Motor neuron (in vitro differentiated cells): ENCODE data around the gene AMZ1. TPM values are rescaled to one million over a fixed set of nuclear protein-coding genes. Genes with fewer than 3 reads are reported as not detected.
"Not testable (repeated sequence)": the region's sequence is repeated elsewhere in the genome, so short reads cannot be mapped to it uniquely, and the experiment has no call there.

Experiments
- ATAC-seq, 8 experiments: fragments of 200-7000 bp; cut with Tn5 transposase; replicated peaks in 6 of 8; 2 replicates each; pipeline ENCODE4 v1.8.0; 2021; ENCODE audit warnings: mild to moderate bottlenecking in 8 of 8, moderate library complexity in 8 of 8
- H3K27ac ChIP-seq, 2 donors: fragments of 250-450 bp; sonication (Bioruptor Pico); 2 replicates each; pipeline ENCODE4 v1.9.0; 2021; ENCODE audit warnings: antibody characterized with exemption in 2 of 2, mild to moderate bottlenecking in 2 of 2, moderate library complexity in 1 of 2
- H3K4me1 ChIP-seq, 2 donors: fragments of 250-450 bp; sonication (Bioruptor Pico); replicated peaks in 1 of 2; 2 replicates each; pipeline ENCODE4 v1.6.1; 2021; ENCODE audit warnings: antibody characterized with exemption in 2 of 2, mild to moderate bottlenecking in 2 of 2, moderate library complexity in 1 of 2
- H3K4me3 ChIP-seq, 5 donors: fragments of 250-450 bp; sonication (Bioruptor Pico); 2 replicates each; pipeline ENCODE4 v1.9.0; 2021; ENCODE audit warnings: antibody characterized with exemption in 5 of 5, mild to moderate bottlenecking in 5 of 5, moderate library complexity in 4 of 5
- WGBS, 10 experiments: fragments of 450-650 bp; shearing (Covaris generic); methylation state at CpG; one replicate each; pipeline ENCODE4 v1.0.0; 2022; 5-methylcytosine and 5-hydroxymethylcytosine counted together
- in situ Hi-C, 9 experiments: fragments of 400-800 bp; cut with MboI; loops; one replicate each; pipeline ENCODE4 v1.15.0; 2021; ENCODE audit warnings: low sequenced_read_pairs in 9 of 9, low pct_unique_long_range_greater_than_20kb in 2 of 9; ENCODE audit not compliant: unreplicated experiment in 9 of 9
- total RNA-seq, 8 experiments: library from RNA; unstranded; fragments of 300-600 nt; gene quantifications; 2 replicates each; pipeline versions ENCODE4 v1.2.3 to v1.2.4, GENCODE V29; 2022

Gene AMZ1
- total RNA-seq, 8 experiments from 2014 or later = 0.64 to 3.7 (median 1.1) TPM

- no peak for ATAC-seq
- in situ Hi-C loops = no loop called here
- H3K27ac ChIP-seq = peak overlapping the region; percentile 51 to 68
Observed at GRCh38 chr7:2716906-2717292, 28.9 kb downstream of the AMZ1 start.

GRCh38 chr7:2717293-2718261 is 29.6 kb downstream of the AMZ1 start:
- ATAC-seq = peak in 5 of 8 experiments; percentile 50 to 68 (median 59)
- WGBS, 10 experiments = 47 to 100% (median 71%) methylated on average over 1 to 23 of the region's 47 CpGs; no CpG with 5 or more reads in 4 of the 10 experiments
- H3K27ac ChIP-seq = peak overlapping the region; percentile 51 to 68
- no peak overlapping the region for H3K4me3 ChIP-seq
- in situ Hi-C loops = no loop called here
- peaks cover 43 to 45% of the 10 kb centered on the region in 2 donors for H3K4me1 ChIP-seq

More at GRCh38 chr7:2716906-2717292, 28.9 kb downstream of the AMZ1 start:
- Histone ChIP-seq H3K4me1 (peaks cover 44 to 46% of the 10 kb centered on the region in 2 donors), H3K4me3 (no peak overlapping the region)
- 60 to 100% (median 98%) methylated on average over 1 to 6 of the region's 20 CpGs; no CpG with 5 or more reads in 3 of the 10 experiments for WGBS, 10 experiments

- Histone ChIP-seq H3K27ac (peak overlapping the region; percentile 51 to 68), H3K4me1 (peaks cover 36% of the 10 kb centered on the region in 2 donors), H3K4me3 (no peak overlapping the region)
- in situ Hi-C loops = no loop called here
- no peak for ATAC-seq
- 65 to 100% (median 93%) methylated on average over 2 to 14 of the region's 34 CpGs; no CpG with 5 or more reads in 3 of the 10 experiments for WGBS, 10 experiments
Observed at GRCh38 chr7:2718296-2718965, 30.4 kb downstream of the AMZ1 start.

- 46 to 100% (median 76%) methylated on average over 2 to 6 of the region's 16 CpGs; no CpG with 5 or more reads in 4 of the 10 experiments for WGBS, 10 experiments
- in situ Hi-C loops = no loop called here
- H3K4me1 ChIP-seq = peaks cover 31% of the 10 kb centered on the region in 2 donors
- H3K4me3 ChIP-seq = no peak overlapping the region
- ATAC-seq = peak in 1 of 8 experiments; percentile 79
- no peak overlapping the region for H3K27ac ChIP-seq
Observed at GRCh38 chr7:2719007-2719406, 31.0 kb downstream of the AMZ1 start.

GRCh38 chr7:2720024-2720423 is 32.0 kb downstream of the AMZ1 start:
- WGBS, 10 experiments = 78 to 100% (median 88%) methylated on average over 2 to 16 of the region's 16 CpGs; no CpG with 5 or more reads in 1 of the 10 experiments
- no peak overlapping the region for H3K4me3 ChIP-seq

GRCh38 chr7:2721842-2722241 is 33.8 kb downstream of the AMZ1 start:
- peaks cover 16 to 17% of the 10 kb centered on the region in 2 donors for H3K4me1 ChIP-seq
- H3K27ac ChIP-seq = no peak overlapping the region
- H3K4me3 ChIP-seq = no peak overlapping the region
- 90 to 100% (median 98%) methylated on average over 1 to 15 of the region's 19 CpGs; no CpG with 5 or more reads in 2 of the 10 experiments for WGBS, 10 experiments
- no peak for ATAC-seq
- in situ Hi-C loops = no loop called here

More at GRCh38 chr7:2720024-2720423, 32.0 kb downstream of the AMZ1 start:
- no peak for ATAC-seq
- in situ Hi-C loops = no loop called here
- Histone ChIP-seq H3K27ac (no peak overlapping the region), H3K4me1 (peaks cover 29 to 31% of the 10 kb centered on the region in 2 donors)

- in situ Hi-C loops = no loop called here
- WGBS, 10 experiments = 89 to 100% (median 98%) methylated on average over 1 to 3 of the region's 4 CpGs; no CpG with 5 or more reads in 2 of the 10 experiments
- no peak for ATAC-seq
- no peak overlapping the region for H3K4me3 ChIP-seq
- H3K27ac ChIP-seq = no peak overlapping the region
- peaks cover 8 to 10% of the 10 kb centered on the region in 2 donors for H3K4me1 ChIP-seq
Observed at GRCh38 chr7:2722591-2722990, 34.6 kb downstream of the AMZ1 start.

- WGBS, 10 experiments = 50 to 100% (median 88%) methylated on average over 1 to 10 of the region's 23 CpGs; no CpG with 5 or more reads in 2 of the 10 experiments
- Histone ChIP-seq H3K4me3 (no peak overlapping the region), H3K4me1 (peaks cover 1 to 3% of the 10 kb centered on the region in 2 donors), H3K27ac (no peak overlapping the region)
- ATAC-seq = no peak
- in situ Hi-C loops = no loop called here
Observed at GRCh38 chr7:2723138-2723850, 35.3 kb downstream of the AMZ1 start.

GRCh38 chr7:2724036-2724435 is 36.0 kb downstream of the AMZ1 start:
- H3K4me3 ChIP-seq, ATAC-seq, H3K27ac ChIP-seq, in situ Hi-C loops, H3K4me1 ChIP-seq: not testable (repeated sequence)
- 100% methylated on average over 1 to 3 of the region's 15 CpGs; no CpG with 5 or more reads in 7 of the 10 experiments for WGBS, 10 experiments

- WGBS, 10 experiments = 92 to 100% (median 98%) methylated on average over 2 to 10 of the region's 31 CpGs; no CpG with 5 or more reads in 3 of the 10 experiments
- H3K4me1 ChIP-seq = no peaks in the 10 kb centered on the region
- no peak overlapping the region for H3K27ac ChIP-seq
- no peak for ATAC-seq
- in situ Hi-C loops = no loop called here
- H3K4me3 ChIP-seq = no peak overlapping the region
Observed at GRCh38 chr7:2724453-2725177, 36.6 kb downstream of the AMZ1 start.

- Histone ChIP-seq H3K4me1 (no peaks in the 10 kb centered on the region), H3K27ac (no peak overlapping the region), H3K4me3 (no peak overlapping the region)
- in situ Hi-C loops = no loop called here
- 75 to 98% (median 95%) methylated on average over 1 to 11 of the region's 34 CpGs; no CpG with 5 or more reads in 3 of the 10 experiments for WGBS, 10 experiments
- no peak for ATAC-seq
Observed at GRCh38 chr7:2725178-2726105, 37.4 kb downstream of the AMZ1 start.
